Activated naive CD8-positive, alpha-beta T cell treated with anti-CD3 and anti-CD28 coated beads, Interleukin-2, amount 50 U/mL, for 24 hours (primary cell): ENCODE results near the gene ACTR3C.
"Not testable (repeated sequence)": the region's sequence is repeated elsewhere in the genome, so short reads cannot be mapped to it uniquely, and the experiment has no call there.

ENCODE experiments used
- ATAC-seq: fragments of 150-1000 bp; cut with Tn5 transposase; one replicate; pipeline ENCODE4 v1.10.0; 2021
- DNase-seq: peaks from one replicate; pipeline ENCODE4 v3.0.0; 2021
- H3K27ac Mint-ChIP-seq: one replicate; pipeline ENCODE4 v1.8.0; 2021; ENCODE audit warnings: mild to moderate bottlenecking, mixed read lengths
- H3K27me3 Mint-ChIP-seq: one replicate; pipeline ENCODE4 v1.8.0; 2021; ENCODE audit warnings: mixed read lengths
- H3K36me3 Mint-ChIP-seq: one replicate; pipeline ENCODE4 v1.8.0; 2021; ENCODE audit warnings: low read depth, mixed read lengths
- H3K4me1 Mint-ChIP-seq: one replicate; pipeline ENCODE4 v1.8.0; 2021; ENCODE audit warnings: mixed read lengths
- H3K4me3 Mint-ChIP-seq: one replicate; pipeline ENCODE4 v1.8.0; 2021; ENCODE audit warnings: mild to moderate bottlenecking, moderate library complexity, mixed read lengths
- H3K9me3 Mint-ChIP-seq: one replicate; pipeline ENCODE4 v1.8.0; 2021; ENCODE audit warnings: mixed read lengths

ACTR3C gene

GRCh38 chr7:150317748-150318444, 5.4 kb downstream of the ACTR3C start:
- Mint-ChIP-seq H3K36me3 (peaks cover 6% of the 10 kb centered on the region), H3K4me1 (peaks cover 27% of the 10 kb centered on the region), H3K27me3 (no peaks in the 10 kb centered on the region), H3K4me3 (no peak overlapping the region), H3K27ac (no peak overlapping the region), H3K9me3 (no peaks in the 10 kb centered on the region)
- ATAC-seq (no peak), DNase-seq (no peak)

DNA sequence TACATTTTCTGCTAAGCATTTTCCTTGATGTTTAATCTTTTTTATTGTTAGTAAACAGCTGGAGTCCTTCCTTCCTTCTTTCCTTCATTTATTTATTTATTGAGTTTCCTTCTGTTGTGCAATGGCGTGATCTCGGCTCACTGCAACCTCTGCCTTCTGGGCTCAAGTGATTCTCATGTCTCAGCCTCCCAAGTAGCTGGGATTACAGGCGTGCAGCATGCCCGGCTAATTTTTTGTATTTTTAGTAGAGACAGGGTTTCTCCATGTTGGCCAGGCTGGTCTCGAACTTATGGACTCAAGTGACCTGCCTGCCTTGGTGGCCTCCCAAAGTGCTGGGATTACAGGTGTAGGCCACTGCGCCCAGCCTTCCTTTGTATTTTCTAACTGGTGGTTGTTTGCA, 6.4 kb downstream of the ACTR3C start:
- H3K27me3 Mint-ChIP-seq, H3K9me3 Mint-ChIP-seq, ATAC-seq, H3K4me3 Mint-ChIP-seq, DNase-seq, H3K36me3 Mint-ChIP-seq, H3K27ac Mint-ChIP-seq: not testable (repeated sequence)
- H3K4me1 Mint-ChIP-seq, result peaks cover 20% of the 10 kb centered on the region

DNA sequence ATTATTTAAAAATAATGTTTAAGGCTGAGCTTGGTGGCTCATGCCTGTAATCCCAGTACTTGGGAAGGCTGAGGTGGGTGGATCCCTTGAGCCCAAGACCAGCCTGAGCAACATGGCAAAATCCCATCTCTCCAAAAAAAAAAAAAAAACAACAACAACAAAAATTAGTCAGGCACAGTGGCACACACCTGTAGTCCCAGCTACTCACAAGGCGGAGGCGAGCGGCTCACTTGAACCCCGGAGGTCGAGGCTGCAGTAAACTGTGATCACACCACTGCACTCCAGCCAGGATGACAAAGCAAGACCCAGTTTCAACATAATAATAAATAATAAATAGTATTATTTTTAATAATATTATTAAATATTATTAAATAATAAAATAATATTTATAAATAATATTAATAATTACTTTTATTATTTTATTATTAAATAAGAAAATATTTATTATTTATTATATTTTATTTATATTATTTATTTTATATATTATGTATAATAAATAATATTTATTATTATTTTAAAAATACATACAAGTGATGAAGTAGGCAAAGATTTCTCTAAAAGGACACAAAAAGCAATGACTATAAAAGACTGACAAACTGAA, 8.6 kb downstream of the ACTR3C start:
- no peak for ATAC-seq
- H3K4me3 Mint-ChIP-seq, result no peak overlapping the region
- H3K4me1 Mint-ChIP-seq, result peaks cover 3% of the 10 kb centered on the region
- no peak overlapping the region for H3K27ac Mint-ChIP-seq
- DNase-seq, result no peak
- H3K36me3 Mint-ChIP-seq, result no peaks in the 10 kb centered on the region
- H3K27me3 Mint-ChIP-seq, result no peaks in the 10 kb centered on the region
- H3K9me3 Mint-ChIP-seq, result no peaks in the 10 kb centered on the region

GRCh38 chr7:150313870-150314269, 9.5 kb downstream of the ACTR3C start:
- H3K4me1 Mint-ChIP-seq, result peaks cover 1% of the 10 kb centered on the region
- no peaks in the 10 kb centered on the region for H3K27me3 Mint-ChIP-seq
- no peak for DNase-seq
- H3K9me3 Mint-ChIP-seq, result no peaks in the 10 kb centered on the region
- H3K4me3 Mint-ChIP-seq, result no peak overlapping the region
- no peaks in the 10 kb centered on the region for H3K36me3 Mint-ChIP-seq
- H3K27ac Mint-ChIP-seq, result no peak overlapping the region
- no peak for ATAC-seq

- H3K36me3 Mint-ChIP-seq, result no peaks in the 10 kb centered on the region
- ATAC-seq (no peak), DNase-seq (no peak)
- no peaks in the 10 kb centered on the region for H3K9me3 Mint-ChIP-seq
- H3K4me3 Mint-ChIP-seq, result no peak overlapping the region
- no peak overlapping the region for H3K27ac Mint-ChIP-seq
- H3K27me3 Mint-ChIP-seq, result no peaks in the 10 kb centered on the region
- H3K4me1 Mint-ChIP-seq, result no peaks in the 10 kb centered on the region
Observed at GRCh38 chr7:150313367-150313809, 10.0 kb downstream of the ACTR3C start.

- H3K27me3 Mint-ChIP-seq, ATAC-seq, H3K9me3 Mint-ChIP-seq, H3K27ac Mint-ChIP-seq, DNase-seq, H3K4me1 Mint-ChIP-seq, H3K36me3 Mint-ChIP-seq, H3K4me3 Mint-ChIP-seq: not testable (repeated sequence)
Observed at GRCh38 chr7:150312649-150313366, 10.5 kb downstream of the ACTR3C start.

- ATAC-seq (no peak), DNase-seq (no peak)
- no peaks in the 10 kb centered on the region for H3K36me3 Mint-ChIP-seq
- H3K27me3 Mint-ChIP-seq, result no peaks in the 10 kb centered on the region
- H3K27ac Mint-ChIP-seq, result no peak overlapping the region
- no peaks in the 10 kb centered on the region for H3K9me3 Mint-ChIP-seq
- no peaks in the 10 kb centered on the region for H3K4me1 Mint-ChIP-seq
- H3K4me3 Mint-ChIP-seq, result no peak overlapping the region
Observed at GRCh38 chr7:150311711-150312110, 11.6 kb downstream of the ACTR3C start.

GRCh38 chr7:150311146-150311545, 12.2 kb downstream of the ACTR3C start:
- Mint-ChIP-seq H3K27me3 (no peaks in the 10 kb centered on the region), H3K9me3 (no peaks in the 10 kb centered on the region), H3K36me3 (no peaks in the 10 kb centered on the region), H3K4me3 (no peak overlapping the region), H3K4me1 (no peaks in the 10 kb centered on the region), H3K27ac (no peak overlapping the region)
- ATAC-seq (no peak), DNase-seq (no peak)

DNA sequence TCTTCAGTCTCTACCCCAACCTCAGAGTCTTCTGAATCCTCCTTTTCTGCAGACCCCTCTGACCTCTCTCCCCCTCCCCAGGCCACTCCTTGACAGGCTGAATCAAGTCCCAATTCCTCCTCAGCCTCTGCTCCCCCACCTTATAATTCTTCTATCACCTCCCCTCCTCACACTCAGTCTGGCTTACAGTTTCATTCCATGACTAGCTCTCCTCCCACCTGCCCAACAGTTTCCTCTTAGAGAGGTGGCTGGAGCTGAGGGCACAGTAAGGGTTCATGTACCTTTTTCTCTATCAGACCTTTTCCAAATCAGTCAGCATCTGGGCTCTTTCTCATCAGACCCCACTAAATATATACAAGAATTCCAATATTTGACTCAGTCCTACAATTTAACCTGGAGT, 14.8 kb downstream of the ACTR3C start:
- H3K36me3 Mint-ChIP-seq, result no peaks in the 10 kb centered on the region
- no peaks in the 10 kb centered on the region for H3K4me1 Mint-ChIP-seq
- H3K9me3 Mint-ChIP-seq, result no peaks in the 10 kb centered on the region
- H3K4me3 Mint-ChIP-seq, result no peak overlapping the region
- no peak for ATAC-seq
- DNase-seq, result no peak
- H3K27me3 Mint-ChIP-seq, result no peaks in the 10 kb centered on the region
- no peak overlapping the region for H3K27ac Mint-ChIP-seq

DNA sequence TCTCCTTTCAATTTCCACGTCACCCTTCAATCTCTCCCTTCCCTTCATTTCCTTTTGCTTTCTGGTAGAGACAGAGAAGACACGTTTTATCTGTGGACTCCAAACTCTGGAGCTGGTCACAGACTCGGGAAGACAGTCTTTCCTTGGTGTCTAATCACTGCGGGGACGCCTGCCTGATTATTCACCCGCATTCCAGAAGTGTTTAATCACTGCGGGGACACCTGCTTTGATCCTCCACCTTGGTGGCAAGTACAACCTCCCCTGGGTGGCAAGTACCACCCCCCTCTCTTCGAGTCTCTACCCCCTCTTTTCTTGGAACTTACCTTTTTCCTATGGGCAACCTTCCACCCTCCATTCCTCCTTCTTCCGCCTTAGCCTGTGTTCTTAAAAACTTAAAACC, 15.4 kb downstream of the ACTR3C start:
- no peak overlapping the region for H3K4me3 Mint-ChIP-seq
- no peaks in the 10 kb centered on the region for H3K9me3 Mint-ChIP-seq
- DNase-seq (no peak), ATAC-seq (no peak)
- H3K27ac Mint-ChIP-seq, result no peak overlapping the region
- no peaks in the 10 kb centered on the region for H3K27me3 Mint-ChIP-seq
- H3K36me3 Mint-ChIP-seq, result no peaks in the 10 kb centered on the region
- H3K4me1 Mint-ChIP-seq, result no peaks in the 10 kb centered on the region

GRCh38 chr7:150307129-150307528, 16.2 kb downstream of the ACTR3C start:
- ATAC-seq (no peak), DNase-seq (no peak)
- Mint-ChIP-seq H3K4me3 (no peak overlapping the region), H3K4me1 (no peaks in the 10 kb centered on the region), H3K27ac (no peak overlapping the region), H3K9me3 (no peaks in the 10 kb centered on the region), H3K36me3 (no peaks in the 10 kb centered on the region), H3K27me3 (no peaks in the 10 kb centered on the region)

DNA sequence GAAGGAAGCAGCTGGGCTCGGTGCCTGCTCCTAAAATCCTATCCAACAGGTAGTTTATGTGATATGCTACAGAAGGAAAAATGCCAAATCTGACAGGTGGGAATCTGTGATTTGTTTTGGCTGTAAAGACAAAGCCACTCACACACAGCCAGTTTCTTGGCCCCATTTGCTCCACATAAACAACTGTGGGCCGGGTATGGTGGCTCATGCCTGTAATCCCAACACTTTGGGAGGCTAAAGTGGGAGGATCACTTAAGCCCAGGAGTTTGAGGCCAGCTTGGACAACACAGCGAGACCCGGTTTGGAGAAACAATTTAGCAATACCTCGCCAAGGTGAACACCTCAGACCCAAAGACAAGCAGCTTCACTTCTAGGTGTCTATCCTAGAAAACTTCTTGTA, 17.0 kb downstream of the ACTR3C start:
- H3K27ac Mint-ChIP-seq, result not testable (repeated sequence)

GRCh38 chr7:150305903-150306284, 17.5 kb downstream of the ACTR3C start:
- not testable (repeated sequence) for H3K9me3 Mint-ChIP-seq, H3K4me1 Mint-ChIP-seq, DNase-seq, ATAC-seq, H3K4me3 Mint-ChIP-seq, H3K27ac Mint-ChIP-seq, H3K27me3 Mint-ChIP-seq, H3K36me3 Mint-ChIP-seq

More for the DNA sequence above, 17.0 kb downstream of the ACTR3C start:
- H3K4me3 Mint-ChIP-seq, H3K4me1 Mint-ChIP-seq, H3K36me3 Mint-ChIP-seq, H3K9me3 Mint-ChIP-seq, DNase-seq, H3K27me3 Mint-ChIP-seq, ATAC-seq: not testable (repeated sequence)

- not testable (repeated sequence) for DNase-seq, H3K4me1 Mint-ChIP-seq, H3K27ac Mint-ChIP-seq, H3K9me3 Mint-ChIP-seq, H3K27me3 Mint-ChIP-seq, H3K4me3 Mint-ChIP-seq, ATAC-seq, H3K36me3 Mint-ChIP-seq
Observed at GRCh38 chr7:150305259-150305902, 18.0 kb downstream of the ACTR3C start.
